Endothelial cell of umbilical vein (primary cell): ENCODE measurements around the gene SLC16A4.

Experiments used
- CTCF ChIP-seq, 2 donors: IDR thresholded peaks; 1 replicate in 1 of 2; 2 replicates in 1 of 2; pipeline ENCODE4 v1.5.1; 2011; ENCODE audit warnings: low read length in 2 of 2, mild to moderate bottlenecking in 2 of 2, moderate library complexity in 2 of 2, control low read depth in 1 of 2, inconsistent platforms in 1 of 2, low read depth in 1 of 2; ENCODE audit not compliant: insufficient read depth in 1 of 2; ENCODE audit errors: extremely low read depth in 1 of 2
- TF ChIP-seq, protein P1 (sequence below): IDR thresholded peaks from 2 replicates; pipeline ENCODE4 v1.6.1; 2011; ENCODE audit not compliant: insufficient read depth, insufficient read length

GRCh38 chr1:110430901-110431300 is 40.1 kb upstream of the SLC16A4 start:
- TF ChIP-seq, protein P1, sequence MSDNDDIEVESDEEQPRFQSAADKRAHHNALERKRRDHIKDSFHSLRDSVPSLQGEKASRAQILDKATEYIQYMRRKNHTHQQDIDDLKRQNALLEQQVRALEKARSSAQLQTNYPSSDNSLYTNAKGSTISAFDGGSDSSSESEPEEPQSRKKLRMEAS: no peak
- TF ChIP-seq CTCF (IDR thresholded peaks at IDR 0.05; ENCODE audit: extremely low read depth in 1 of 2, insufficient read depth in 1 of 2, low read depth in 1 of 2, low read length in 2 of 2): no peak
